Mesothelial cell of epicardium (in vitro differentiated cells): ENCODE measurements around the gene DAB2IP. TPM values are rescaled to one million over a fixed set of nuclear protein-coding genes. Genes with fewer than 3 reads are reported as not detected.

Experiments
- DNase-seq, 2 experiments: peaks; one replicate each; pipeline ENCODE4 v3.0.0; 2021; ENCODE audit warnings: low spot score in 2 of 2; ENCODE audit not compliant: unreplicated experiment in 2 of 2
- H3K27ac Mint-ChIP-seq: 2 replicates; pipeline ENCODE4 v1.8.0; 2021; ENCODE audit warnings: mixed read lengths
- H3K27me3 Mint-ChIP-seq: 2 replicates; pipeline ENCODE4 v1.8.0; 2021; ENCODE audit warnings: low read depth, mixed read lengths
- H3K36me3 Mint-ChIP-seq: 2 replicates; pipeline ENCODE4 v1.8.0; 2021; ENCODE audit warnings: mixed read lengths
- H3K4me1 Mint-ChIP-seq: 2 replicates; pipeline ENCODE4 v1.8.0; 2021; ENCODE audit warnings: mixed read lengths
- H3K4me3 Mint-ChIP-seq: 2 replicates; pipeline ENCODE4 v1.8.0; 2021; ENCODE audit warnings: mild to moderate bottlenecking, moderate library complexity, mixed read lengths
- H3K9me3 Mint-ChIP-seq: 2 replicates; pipeline ENCODE4 v1.8.0; 2021; ENCODE audit warnings: mixed read lengths
- total RNA-seq: library from RNA; stranded (reverse); gene quantifications from 3 replicates; pipeline ENCODE4 v1.2.1, GENCODE V29; 2021
- TF ChIP-seq, protein P1 (sequence below): fragments of 200-600 bp; sonication (generic); IDR thresholded peaks from one replicate; pipeline ENCODE4 v1.5.0; 2021; ENCODE audit warnings: antibody characterized with exemption; ENCODE audit not compliant: unreplicated experiment

Gene DAB2IP
- total RNA-seq, 1 donor from 2014 or later: 75.7 TPM

DNA sequence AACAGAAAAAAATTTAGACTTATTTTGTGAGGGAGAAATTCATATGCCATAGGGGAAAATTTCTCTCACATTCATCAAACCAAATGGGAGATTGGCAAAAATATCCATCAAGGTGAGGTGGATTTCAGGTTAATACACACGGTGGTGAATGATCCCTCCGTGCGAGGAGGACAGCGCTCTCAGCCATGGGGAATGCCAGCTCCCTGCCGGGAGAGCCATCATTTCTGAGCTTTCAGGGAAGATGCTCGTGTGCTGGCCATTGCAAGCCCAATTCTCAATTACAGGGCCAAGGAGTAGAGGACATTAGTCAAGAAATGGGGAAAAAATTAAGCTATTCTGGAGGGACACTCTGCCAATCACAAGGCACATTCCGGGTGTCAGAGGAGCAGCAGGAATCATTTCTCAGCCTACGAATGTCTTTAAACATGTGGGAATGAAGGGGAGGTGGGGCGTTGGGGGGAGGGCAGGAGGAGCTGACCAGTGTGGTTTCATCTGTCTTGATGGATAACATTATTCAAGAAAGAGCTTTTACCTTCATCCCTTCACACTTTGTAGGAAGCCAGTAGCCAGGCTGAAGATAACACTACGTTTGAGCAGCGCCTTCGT is 165.5 kb downstream of the DAB2IP start:
- DNase-seq: no peak
- Mint-ChIP-seq H3K27me3 (peaks cover 15% of the 10 kb centered on the region), H3K4me3 (no peak overlapping the region), H3K36me3 (no peaks in the 10 kb centered on the region), H3K9me3 (no peaks in the 10 kb centered on the region), H3K4me1 (peaks cover 20% of the 10 kb centered on the region), H3K27ac (no peak overlapping the region)
- TF ChIP-seq, protein P1, sequence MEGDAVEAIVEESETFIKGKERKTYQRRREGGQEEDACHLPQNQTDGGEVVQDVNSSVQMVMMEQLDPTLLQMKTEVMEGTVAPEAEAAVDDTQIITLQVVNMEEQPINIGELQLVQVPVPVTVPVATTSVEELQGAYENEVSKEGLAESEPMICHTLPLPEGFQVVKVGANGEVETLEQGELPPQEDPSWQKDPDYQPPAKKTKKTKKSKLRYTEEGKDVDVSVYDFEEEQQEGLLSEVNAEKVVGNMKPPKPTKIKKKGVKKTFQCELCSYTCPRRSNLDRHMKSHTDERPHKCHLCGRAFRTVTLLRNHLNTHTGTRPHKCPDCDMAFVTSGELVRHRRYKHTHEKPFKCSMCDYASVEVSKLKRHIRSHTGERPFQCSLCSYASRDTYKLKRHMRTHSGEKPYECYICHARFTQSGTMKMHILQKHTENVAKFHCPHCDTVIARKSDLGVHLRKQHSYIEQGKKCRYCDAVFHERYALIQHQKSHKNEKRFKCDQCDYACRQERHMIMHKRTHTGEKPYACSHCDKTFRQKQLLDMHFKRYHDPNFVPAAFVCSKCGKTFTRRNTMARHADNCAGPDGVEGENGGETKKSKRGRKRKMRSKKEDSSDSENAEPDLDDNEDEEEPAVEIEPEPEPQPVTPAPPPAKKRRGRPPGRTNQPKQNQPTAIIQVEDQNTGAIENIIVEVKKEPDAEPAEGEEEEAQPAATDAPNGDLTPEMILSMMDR: no peak

DNA sequence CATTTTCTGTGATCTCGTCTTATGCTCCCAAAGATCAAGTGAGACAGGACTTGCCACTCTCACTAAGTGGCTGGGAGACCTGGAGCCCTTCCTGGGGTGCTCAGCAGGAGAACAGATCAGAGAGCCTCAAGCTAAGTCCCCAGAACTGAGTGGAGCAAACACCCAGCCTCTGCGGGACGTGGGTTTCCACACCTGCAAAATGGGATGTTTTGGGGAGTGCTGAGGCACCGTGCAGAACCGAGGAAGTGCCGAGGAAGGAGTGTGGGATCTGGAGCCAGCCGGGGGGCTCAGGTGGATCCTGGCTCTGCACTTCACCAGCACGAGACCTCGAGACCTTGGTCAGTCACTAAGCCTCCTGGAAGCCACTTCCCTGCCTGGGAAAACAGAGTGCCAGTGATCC is 166.0 kb downstream of the DAB2IP start:
- no peak for DNase-seq
- H3K4me3 Mint-ChIP-seq: no peak overlapping the region
- H3K4me1 Mint-ChIP-seq: peaks cover 20% of the 10 kb centered on the region
- TF ChIP-seq, protein P1: no peak
- peaks cover 15% of the 10 kb centered on the region for H3K27me3 Mint-ChIP-seq
- H3K9me3 Mint-ChIP-seq: no peaks in the 10 kb centered on the region
- no peak overlapping the region for H3K27ac Mint-ChIP-seq
- no peaks in the 10 kb centered on the region for H3K36me3 Mint-ChIP-seq

DNA sequence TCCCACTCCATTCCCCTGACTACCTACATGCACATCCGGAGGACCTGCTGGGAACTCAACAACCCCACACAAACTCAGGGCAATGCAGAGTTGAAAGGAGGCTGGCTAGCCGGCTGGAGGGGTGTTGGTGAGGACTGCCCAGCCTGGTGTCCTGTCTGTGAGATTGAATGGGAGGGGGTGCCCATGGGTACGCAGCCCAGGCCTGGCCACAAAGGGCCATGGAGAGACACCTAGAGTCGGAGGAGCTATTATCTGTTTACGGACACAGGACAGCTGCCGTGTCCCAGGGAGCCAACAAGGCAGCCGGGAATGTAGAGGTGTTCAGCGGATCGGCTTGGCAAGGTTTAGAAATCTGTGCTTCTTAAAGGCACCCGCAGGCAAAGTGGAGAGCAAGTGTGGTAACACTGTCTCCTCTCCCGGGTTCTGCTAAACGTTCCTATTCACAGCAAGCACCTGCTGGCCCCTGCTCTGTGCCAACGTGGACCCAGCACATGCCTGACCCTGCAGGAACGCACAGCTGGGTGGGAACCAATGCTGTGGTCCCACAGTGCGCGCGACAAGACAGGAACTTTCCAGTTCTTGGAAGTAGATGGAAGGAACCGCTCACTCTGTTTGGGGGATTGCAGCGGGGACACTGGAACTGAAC is 166.7 kb downstream of the DAB2IP start:
- TF ChIP-seq, protein P1: no peak
- Mint-ChIP-seq H3K27me3 (peaks cover 15% of the 10 kb centered on the region), H3K4me3 (no peak overlapping the region), H3K36me3 (no peaks in the 10 kb centered on the region), H3K9me3 (no peaks in the 10 kb centered on the region), H3K4me1 (peaks cover 20% of the 10 kb centered on the region), H3K27ac (no peak overlapping the region)
- no peak for DNase-seq

DNA sequence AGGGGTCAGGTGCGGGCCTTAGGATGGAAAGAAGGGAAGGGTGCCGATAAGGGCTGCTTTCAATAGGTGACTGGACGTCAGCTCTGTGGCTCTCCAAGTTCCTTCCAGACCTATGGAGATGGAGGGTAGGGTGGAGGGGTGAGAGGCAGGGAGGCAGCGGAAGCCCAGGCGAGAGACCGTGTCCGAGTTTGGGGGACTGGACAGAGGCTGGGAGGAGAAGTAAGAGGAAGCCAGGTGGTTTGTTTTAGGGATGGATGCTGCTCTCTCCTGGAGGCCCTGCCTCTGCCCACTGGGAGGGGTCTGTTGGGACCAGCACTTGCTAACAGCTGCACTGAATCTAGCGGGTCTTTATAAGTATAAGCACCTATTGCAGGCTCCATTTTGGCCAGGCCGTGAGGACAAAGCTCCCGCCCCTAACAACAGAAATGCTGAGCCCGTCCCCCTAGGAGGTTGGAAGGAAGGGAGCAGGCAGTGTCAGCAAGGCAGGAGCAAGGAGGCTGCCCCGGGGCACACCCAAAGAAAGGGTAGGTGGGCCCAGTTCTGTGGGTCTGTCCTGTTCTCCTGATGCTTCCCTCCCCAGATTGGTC is 167.5 kb downstream of the DAB2IP start:
- no peaks in the 10 kb centered on the region for H3K9me3 Mint-ChIP-seq
- DNase-seq: no peak
- no peaks in the 10 kb centered on the region for H3K36me3 Mint-ChIP-seq
- H3K27me3 Mint-ChIP-seq: peaks cover 15% of the 10 kb centered on the region
- H3K4me3 Mint-ChIP-seq: no peak overlapping the region
- H3K27ac Mint-ChIP-seq: no peak overlapping the region
- TF ChIP-seq, protein P1: no peak
- peaks cover 20% of the 10 kb centered on the region for H3K4me1 Mint-ChIP-seq

DNA sequence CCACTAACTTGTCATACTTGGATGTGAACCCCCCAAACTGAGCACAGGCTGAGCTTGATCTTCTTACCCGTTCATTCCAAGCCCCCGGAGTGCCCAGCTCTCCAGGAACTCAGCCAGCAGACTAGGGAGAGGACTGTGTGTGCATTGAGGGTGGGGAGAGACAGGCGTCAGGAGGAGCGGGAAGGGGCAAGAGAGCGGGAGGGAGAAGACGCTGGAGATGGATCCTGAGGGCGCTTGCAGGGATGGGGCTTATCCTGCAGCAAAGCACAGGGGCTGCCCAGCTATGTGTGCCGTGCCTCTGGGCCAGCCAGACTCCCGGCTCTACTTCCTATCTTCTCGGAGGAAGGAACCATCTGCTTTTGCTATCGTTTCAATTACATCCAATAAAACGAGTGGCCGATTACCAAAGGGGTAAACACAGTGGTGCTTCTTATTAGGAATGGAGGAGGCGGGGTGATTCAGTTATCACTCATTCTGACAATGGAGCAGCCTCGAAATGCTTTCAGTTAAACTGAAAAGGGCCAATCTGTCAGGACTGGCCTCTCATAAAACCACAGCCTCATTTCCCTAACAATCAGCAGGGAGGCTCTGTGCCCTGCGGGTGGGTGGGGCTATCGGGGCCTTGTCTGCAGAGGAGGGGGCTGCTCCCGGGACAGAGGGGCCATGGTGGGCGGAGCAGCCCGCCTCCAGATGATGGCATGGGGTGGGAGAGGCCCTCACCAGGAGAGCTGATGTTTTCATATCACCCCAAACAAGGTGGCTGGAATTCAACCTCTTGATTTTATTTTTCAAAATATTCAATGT is 168.2 kb downstream of the DAB2IP start:
- TF ChIP-seq, protein P1: no peak
- Mint-ChIP-seq H3K27me3 (peaks cover 15% of the 10 kb centered on the region), H3K27ac (no peak overlapping the region), H3K9me3 (no peaks in the 10 kb centered on the region), H3K4me3 (peak overlapping the region; percentile 41), H3K4me1 (peaks cover 20% of the 10 kb centered on the region), H3K36me3 (no peaks in the 10 kb centered on the region)
- DNase-seq: no peak
